Measurements from ENCODE around the gene ZNF845.

GRCh38 chr19:53355739-53356138 lies 22.2 kb downstream of the ZNF845 start:
- TF ChIP-seq, protein P1, sequence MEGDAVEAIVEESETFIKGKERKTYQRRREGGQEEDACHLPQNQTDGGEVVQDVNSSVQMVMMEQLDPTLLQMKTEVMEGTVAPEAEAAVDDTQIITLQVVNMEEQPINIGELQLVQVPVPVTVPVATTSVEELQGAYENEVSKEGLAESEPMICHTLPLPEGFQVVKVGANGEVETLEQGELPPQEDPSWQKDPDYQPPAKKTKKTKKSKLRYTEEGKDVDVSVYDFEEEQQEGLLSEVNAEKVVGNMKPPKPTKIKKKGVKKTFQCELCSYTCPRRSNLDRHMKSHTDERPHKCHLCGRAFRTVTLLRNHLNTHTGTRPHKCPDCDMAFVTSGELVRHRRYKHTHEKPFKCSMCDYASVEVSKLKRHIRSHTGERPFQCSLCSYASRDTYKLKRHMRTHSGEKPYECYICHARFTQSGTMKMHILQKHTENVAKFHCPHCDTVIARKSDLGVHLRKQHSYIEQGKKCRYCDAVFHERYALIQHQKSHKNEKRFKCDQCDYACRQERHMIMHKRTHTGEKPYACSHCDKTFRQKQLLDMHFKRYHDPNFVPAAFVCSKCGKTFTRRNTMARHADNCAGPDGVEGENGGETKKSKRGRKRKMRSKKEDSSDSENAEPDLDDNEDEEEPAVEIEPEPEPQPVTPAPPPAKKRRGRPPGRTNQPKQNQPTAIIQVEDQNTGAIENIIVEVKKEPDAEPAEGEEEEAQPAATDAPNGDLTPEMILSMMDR (IDR thresholded peaks at IDR 0.05; ENCODE audit: insufficient read depth, low read length), result no peak
- TF ChIP-seq, protein P2, sequence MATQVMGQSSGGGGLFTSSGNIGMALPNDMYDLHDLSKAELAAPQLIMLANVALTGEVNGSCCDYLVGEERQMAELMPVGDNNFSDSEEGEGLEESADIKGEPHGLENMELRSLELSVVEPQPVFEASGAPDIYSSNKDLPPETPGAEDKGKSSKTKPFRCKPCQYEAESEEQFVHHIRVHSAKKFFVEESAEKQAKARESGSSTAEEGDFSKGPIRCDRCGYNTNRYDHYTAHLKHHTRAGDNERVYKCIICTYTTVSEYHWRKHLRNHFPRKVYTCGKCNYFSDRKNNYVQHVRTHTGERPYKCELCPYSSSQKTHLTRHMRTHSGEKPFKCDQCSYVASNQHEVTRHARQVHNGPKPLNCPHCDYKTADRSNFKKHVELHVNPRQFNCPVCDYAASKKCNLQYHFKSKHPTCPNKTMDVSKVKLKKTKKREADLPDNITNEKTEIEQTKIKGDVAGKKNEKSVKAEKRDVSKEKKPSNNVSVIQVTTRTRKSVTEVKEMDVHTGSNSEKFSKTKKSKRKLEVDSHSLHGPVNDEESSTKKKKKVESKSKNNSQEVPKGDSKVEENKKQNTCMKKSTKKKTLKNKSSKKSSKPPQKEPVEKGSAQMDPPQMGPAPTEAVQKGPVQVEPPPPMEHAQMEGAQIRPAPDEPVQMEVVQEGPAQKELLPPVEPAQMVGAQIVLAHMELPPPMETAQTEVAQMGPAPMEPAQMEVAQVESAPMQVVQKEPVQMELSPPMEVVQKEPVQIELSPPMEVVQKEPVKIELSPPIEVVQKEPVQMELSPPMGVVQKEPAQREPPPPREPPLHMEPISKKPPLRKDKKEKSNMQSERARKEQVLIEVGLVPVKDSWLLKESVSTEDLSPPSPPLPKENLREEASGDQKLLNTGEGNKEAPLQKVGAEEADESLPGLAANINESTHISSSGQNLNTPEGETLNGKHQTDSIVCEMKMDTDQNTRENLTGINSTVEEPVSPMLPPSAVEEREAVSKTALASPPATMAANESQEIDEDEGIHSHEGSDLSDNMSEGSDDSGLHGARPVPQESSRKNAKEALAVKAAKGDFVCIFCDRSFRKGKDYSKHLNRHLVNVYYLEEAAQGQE (IDR thresholded peaks at IDR 0.05; ENCODE audit: insufficient replicate concordance, low read depth), result no peak
- no peak for TF ChIP-seq POLR2AphosphoS5 (IDR thresholded peaks at IDR 0.05; ENCODE audit: low read depth)
- TF ChIP-seq GABPA (IDR thresholded peaks at IDR 0.05; ENCODE audit: low read depth), result no peak

All from HL-60 (cell line).